Measurements from ENCODE around the gene HECTD3. TPM values are rescaled to one million over a fixed set of nuclear protein-coding genes. Genes with fewer than 3 reads are reported as not detected.
"Not testable (repeated sequence)": the region's sequence is repeated elsewhere in the genome, so short reads cannot be mapped to it uniquely, and the experiment has no call there.

The HECTD3 gene
- total RNA-seq, 2 experiments from 2014 or later = 13.3 to 30.1 TPM

DNA sequence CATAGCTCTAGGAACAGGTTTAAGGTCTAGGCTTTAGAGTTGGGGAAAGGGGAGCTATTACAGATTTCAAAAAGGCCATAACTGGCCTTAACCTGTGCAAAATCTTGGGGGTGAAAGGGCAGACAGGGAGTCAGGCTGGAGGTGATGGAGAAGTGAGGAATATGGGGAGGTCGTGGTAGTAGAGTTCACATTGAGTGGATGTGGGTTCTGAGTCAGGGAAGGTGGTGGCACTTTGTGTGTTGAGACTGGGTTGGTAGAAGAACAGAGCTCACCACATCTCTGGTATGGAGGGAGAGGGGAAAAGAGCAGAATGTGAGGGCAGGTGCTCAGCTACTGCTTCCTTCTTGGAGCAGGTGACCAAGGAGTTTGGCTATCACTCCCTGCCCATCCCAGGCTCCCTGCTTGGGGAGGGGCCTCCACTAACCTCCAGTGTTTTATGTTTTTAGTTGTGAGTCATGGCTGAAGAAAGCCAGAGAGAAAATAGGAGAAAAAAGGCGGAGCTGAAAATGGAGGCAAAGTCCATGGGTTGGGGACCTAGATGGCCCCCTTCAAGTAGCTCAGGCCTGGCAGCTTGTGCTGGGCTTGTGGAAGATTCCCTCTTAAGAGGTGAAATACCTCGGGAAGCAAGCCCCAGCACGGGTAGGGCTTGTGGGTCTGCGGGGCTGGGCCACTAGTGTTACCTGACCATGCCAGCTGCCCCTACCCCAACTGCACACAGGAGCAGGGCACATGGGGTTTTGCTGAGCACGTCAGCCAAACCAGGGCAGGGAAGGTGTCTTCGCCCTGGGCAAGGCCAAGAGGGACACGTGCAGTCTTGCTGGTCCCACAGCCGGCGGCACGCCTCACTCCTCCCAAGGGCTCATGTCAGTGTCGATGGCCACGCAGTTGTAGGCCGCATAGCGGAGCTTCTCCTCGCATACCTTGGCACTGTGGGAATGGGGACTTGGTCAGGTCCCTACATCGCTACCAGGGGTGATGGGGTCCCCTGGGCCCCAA, 8.2 kb downstream of the HECTD3 start:
- Histone ChIP-seq H2AFZ (ENCODE audit: low read length) (no peak overlapping the region), H3K4me3 (ENCODE audit: low read depth, low read length, poor library complexity, severe bottlenecking) (no peak overlapping the region), H3K4me2 (ENCODE audit: low read length) (no peak overlapping the region), H4K20me1 (ENCODE audit: insufficient read depth, low read length) (no peaks in the 10 kb centered on the region), H3K4me1 (ENCODE audit: insufficient read depth, low read length, poor library complexity, severe bottlenecking) (peaks cover 7% of the 10 kb centered on the region), H3K36me3 (ENCODE audit: insufficient read depth, low read length) (peaks cover 44% of the 10 kb centered on the region; the same call in 1 of the 2 replicates), H3K9me3 (ENCODE audit: low read length) (no peaks in the 10 kb centered on the region), H3K79me2 (ENCODE audit: insufficient read depth, low read depth, low read length) (no peaks in the 10 kb centered on the region), H3K9me2 (ENCODE audit: insufficient read depth, low read length) (no peaks in the 10 kb centered on the region), H3K27ac (ENCODE audit: low read depth, low read length, poor library complexity, severe bottlenecking) (no peak overlapping the region)
- DNase-seq (ENCODE audit: low spot score) = no peak
- BruUV-seq (replicated peaks) = no TSS peak
- ChIA-PET POLR2A (interaction anchor here (0.5 to 1.0 kb wide), 4 partner anchors 8 to 498 kb away, joined by 3 to 4 read pairs (median 3); partner anchors contain the start of gene UROD), CTCF (ENCODE audit: unreplicated experiment) (no interaction called here)
- TF ChIP-seq, protein P1, sequence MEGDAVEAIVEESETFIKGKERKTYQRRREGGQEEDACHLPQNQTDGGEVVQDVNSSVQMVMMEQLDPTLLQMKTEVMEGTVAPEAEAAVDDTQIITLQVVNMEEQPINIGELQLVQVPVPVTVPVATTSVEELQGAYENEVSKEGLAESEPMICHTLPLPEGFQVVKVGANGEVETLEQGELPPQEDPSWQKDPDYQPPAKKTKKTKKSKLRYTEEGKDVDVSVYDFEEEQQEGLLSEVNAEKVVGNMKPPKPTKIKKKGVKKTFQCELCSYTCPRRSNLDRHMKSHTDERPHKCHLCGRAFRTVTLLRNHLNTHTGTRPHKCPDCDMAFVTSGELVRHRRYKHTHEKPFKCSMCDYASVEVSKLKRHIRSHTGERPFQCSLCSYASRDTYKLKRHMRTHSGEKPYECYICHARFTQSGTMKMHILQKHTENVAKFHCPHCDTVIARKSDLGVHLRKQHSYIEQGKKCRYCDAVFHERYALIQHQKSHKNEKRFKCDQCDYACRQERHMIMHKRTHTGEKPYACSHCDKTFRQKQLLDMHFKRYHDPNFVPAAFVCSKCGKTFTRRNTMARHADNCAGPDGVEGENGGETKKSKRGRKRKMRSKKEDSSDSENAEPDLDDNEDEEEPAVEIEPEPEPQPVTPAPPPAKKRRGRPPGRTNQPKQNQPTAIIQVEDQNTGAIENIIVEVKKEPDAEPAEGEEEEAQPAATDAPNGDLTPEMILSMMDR (conservative IDR thresholded peaks at IDR 0.05; ENCODE audit: low read length) = no peak
- no peak for TF ChIP-seq EZH2phosphoT487 (IDR thresholded peaks at IDR 0.05; ENCODE audit: borderline replicate concordance, low read depth, low read length)
- intact Hi-C loops (cut with micrococcal nuclease; ENCODE audit: unreplicated experiment) = no loop called here

GRCh38 chr1:45001576-45001975, 9.5 kb downstream of the HECTD3 start:
- H3K27ac ChIP-seq (ENCODE audit: low read depth, low read length, poor library complexity, severe bottlenecking); H3K4me2 ChIP-seq (ENCODE audit: low read length); H4K20me1 ChIP-seq (ENCODE audit: insufficient read depth, low read length); POLR2A ChIA-PET; H3K79me2 ChIP-seq (ENCODE audit: insufficient read depth, low read depth, low read length); H3K9me2 ChIP-seq (ENCODE audit: insufficient read depth, low read length); H2AFZ ChIP-seq (ENCODE audit: low read length); BruUV-seq (replicated peaks); intact Hi-C loops (cut with micrococcal nuclease; ENCODE audit: unreplicated experiment); H3K9me3 ChIP-seq (ENCODE audit: low read length); H3K4me1 ChIP-seq (ENCODE audit: insufficient read depth, low read length, poor library complexity, severe bottlenecking); CTCF ChIA-PET (ENCODE audit: unreplicated experiment); H3K4me3 ChIP-seq (ENCODE audit: low read depth, low read length, poor library complexity, severe bottlenecking); DNase-seq (ENCODE audit: low spot score): not testable (repeated sequence)
- peaks cover 33% of the 10 kb centered on the region; the same call in 1 of the 2 replicates for H3K36me3 ChIP-seq (ENCODE audit: insufficient read depth, low read length)

- H3K79me2 ChIP-seq (ENCODE audit: insufficient read depth, low read depth, low read length) = no peaks in the 10 kb centered on the region
- BruUV-seq (replicated peaks) = no TSS peak
- peaks cover 7% of the 10 kb centered on the region for H3K4me1 ChIP-seq (ENCODE audit: insufficient read depth, low read length, poor library complexity, severe bottlenecking)
- H3K9me3 ChIP-seq (ENCODE audit: low read length) = no peaks in the 10 kb centered on the region
- H4K20me1 ChIP-seq (ENCODE audit: insufficient read depth, low read length) = no peaks in the 10 kb centered on the region
- H3K9me2 ChIP-seq (ENCODE audit: insufficient read depth, low read length) = no peaks in the 10 kb centered on the region
- no peak overlapping the region for H3K4me2 ChIP-seq (ENCODE audit: low read length)
- H3K4me3 ChIP-seq (ENCODE audit: low read depth, low read length, poor library complexity, severe bottlenecking) = no peak overlapping the region
- intact Hi-C loops (cut with micrococcal nuclease; ENCODE audit: unreplicated experiment) = no loop called here
- peaks cover 31% of the 10 kb centered on the region; the same call in 1 of the 2 replicates for H3K36me3 ChIP-seq (ENCODE audit: insufficient read depth, low read length)
- CTCF ChIA-PET (ENCODE audit: unreplicated experiment) = no interaction called here
- no peak overlapping the region; the same call in 1 of the 2 replicates for H2AFZ ChIP-seq (ENCODE audit: low read length)
- POLR2A ChIA-PET = no interaction called here
- no peak overlapping the region for H3K27ac ChIP-seq (ENCODE audit: low read depth, low read length, poor library complexity, severe bottlenecking)
- no peak for TF ChIP-seq EZH2phosphoT487 (IDR thresholded peaks at IDR 0.05; ENCODE audit: borderline replicate concordance, low read depth, low read length)
- TF ChIP-seq, protein P1 (conservative IDR thresholded peaks at IDR 0.05; ENCODE audit: low read length) = no peak
- no peak for DNase-seq (ENCODE audit: low spot score)
Measured at GRCh38 chr1:45001011-45001481, 10.1 kb downstream of the HECTD3 start.

Measured in OCI-LY7 (cell line).